Occipital lobe (tissue), 2 donors: Measurements from ENCODE around the gene ZDHHC14. TPM values are rescaled to one million over a fixed set of nuclear protein-coding genes. Genes with fewer than 3 reads are reported as not detected.
A peak's percentile ranks its signal among the peaks of the same experiment; 100 is the strongest.

Experiments used
- DNase-seq: peaks from one replicate; lab custom pipeline; 2025; lab: John Stamatoyannopoulos, UW
- total RNA-seq: library from RNA; depleted of rRNA; stranded (reverse); fragments of >200 nt; gene quantifications from one replicate; pipeline ENCODE4 v1.2.3, GENCODE V29; 2014

ZDHHC14 gene
- total RNA-seq, 1 donor from 2014 or later = 14.3 TPM

GRCh38 chr6:157642736-157643135, 261.7 kb downstream of the ZDHHC14 start:
- DNase-seq = no peak

GRCh38 chr6:157644043-157644810, 263.2 kb downstream of the ZDHHC14 start:
- DNase-seq = no peak

- DNase-seq = no peak
Observed at GRCh38 chr6:157645201-157645795, 264.3 kb downstream of the ZDHHC14 start.

- DNase-seq = no peak
Observed at GRCh38 chr6:157646012-157646411, 265.0 kb downstream of the ZDHHC14 start.

- DNase-seq = no peak
Observed at GRCh38 chr6:157647261-157647915, 266.4 kb downstream of the ZDHHC14 start.

GRCh38 chr6:157648561-157648960, 267.6 kb downstream of the ZDHHC14 start:
- no peak for DNase-seq

GRCh38 chr6:157649311-157650260, 268.6 kb downstream of the ZDHHC14 start:
- no peak for DNase-seq

GRCh38 chr6:157650261-157650640, 269.3 kb downstream of the ZDHHC14 start:
- peak; percentile 21 for DNase-seq

GRCh38 chr6:157650801-157651200, 269.8 kb downstream of the ZDHHC14 start:
- DNase-seq = no peak

GRCh38 chr6:157651731-157652490, 270.9 kb downstream of the ZDHHC14 start:
- DNase-seq = no peak

- no peak for DNase-seq
Observed at GRCh38 chr6:157652601-157653363, 271.8 kb downstream of the ZDHHC14 start.

GRCh38 chr6:157653521-157653920, 272.5 kb downstream of the ZDHHC14 start:
- no peak for DNase-seq

GRCh38 chr6:157655139-157655538, 274.1 kb downstream of the ZDHHC14 start:
- no peak for DNase-seq

GRCh38 chr6:157656437-157656997, 275.5 kb downstream of the ZDHHC14 start:
- no peak for DNase-seq

- DNase-seq = no peak
Observed at GRCh38 chr6:157657754-157658153, 276.8 kb downstream of the ZDHHC14 start.

GRCh38 chr6:157658301-157658700, 277.3 kb downstream of the ZDHHC14 start:
- no peak for DNase-seq

- no peak for DNase-seq
Observed at GRCh38 chr6:157659536-157660271, 278.7 kb downstream of the ZDHHC14 start.

- no peak for DNase-seq
Observed at GRCh38 chr6:157660414-157660813, 279.4 kb downstream of the ZDHHC14 start.

GRCh38 chr6:157661652-157662051, 280.7 kb downstream of the ZDHHC14 start:
- no peak for DNase-seq
